ENCODE results near the gene COMMD3. TPM values are rescaled to one million over a fixed set of nuclear protein-coding genes. Genes with fewer than 3 reads are reported as not detected.

The COMMD3 gene
- total and polyA plus RNA-seq, 2 of the 8 experiments (the other 6 are each of a cell fraction or from before 2014, with no cell fraction given): 2.3 to 2.7 TPM

DNA sequence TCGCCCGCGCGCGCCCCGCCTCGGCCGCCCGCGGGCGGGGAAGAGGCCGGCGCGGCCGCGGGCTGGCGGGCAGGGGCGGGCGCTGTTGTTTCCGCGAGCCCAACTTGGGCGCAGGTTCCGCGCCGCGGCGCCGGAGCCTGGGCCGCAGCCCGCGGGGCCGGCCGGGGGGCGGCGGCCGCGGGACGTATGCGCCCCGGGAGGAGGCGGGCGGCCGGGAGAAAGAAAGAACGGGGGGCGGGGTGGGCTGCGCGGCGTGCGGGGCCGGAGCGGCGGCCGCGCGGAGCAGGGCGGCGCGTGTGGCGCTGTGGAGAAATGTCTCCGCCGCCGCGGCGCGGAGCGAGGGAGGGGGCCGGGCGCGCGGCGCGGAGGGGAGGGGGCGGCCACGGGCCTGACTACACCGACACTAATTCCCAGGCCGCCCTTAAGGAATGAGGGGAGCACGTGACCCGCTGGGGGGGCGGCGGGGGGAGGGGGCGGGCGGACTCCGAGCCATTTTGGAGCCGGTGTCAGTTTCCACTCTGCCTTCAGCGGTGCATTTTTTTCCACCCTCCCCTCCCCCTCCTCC is 4.5 kb downstream of the COMMD3 start, which contains the start of gene BMI1:
Gene BMI1 (plus strand): TSS at position 509 of the 565 bp plus-strand sequence. CDS start 5,351 bp downstream, outside the sequence.
- 0% methylated on average over 12 of the region's 85 CpGs; no CpG with 5 or more reads in 1 of the 2 experiments for WGBS, 2 experiments (ENCODE audit: extremely low coverage in 1 of 2, insufficient coverage in 1 of 2, insufficient read length in 1 of 2, insufficient replicate concordance in 2 of 2, low coverage in 1 of 2, low lambda C conversion rate in 2 of 2, missing lambda C conversion rate in 1 of 2)
- Histone ChIP-seq H3K14ac (ENCODE audit: insufficient read length) (no peak within 1 kb of the TSS), H3K79me2 (ENCODE audit: control insufficient read depth in 1 of 2, insufficient read depth in 2 of 2, low read length in 2 of 2) (no peaks in the 10 kb centered on the region), H3K4me3 (ENCODE audit: extremely low read depth in 1 of 4, insufficient read depth in 2 of 4, low read depth in 3 of 4, low read length in 4 of 4) (peak within 1 kb of the TSS; percentile 44 to 81 (median 58)), H2BK20ac (ENCODE audit: low read length) (no peak within 1 kb of the TSS), H3K27ac (ENCODE audit: low read depth, low read length) (no peak within 1 kb of the TSS), H4K20me1 (replicated peaks in 1 of 2; ENCODE audit: control insufficient read depth in 1 of 2, insufficient read depth in 2 of 2, low read length in 2 of 2) (peaks cover 7 to 12% of the 10 kb centered on the region in 2 experiments), H4K5ac (ENCODE audit: insufficient read length, low read depth, low read length) (peak within 1 kb of the TSS; percentile 25), H2BK120ac (replicated peaks; ENCODE audit: low read depth, low read length) (no peak within 1 kb of the TSS), H3K9ac (replicated peaks in 1 of 4; ENCODE audit: extremely low read depth in 1 of 4, low read depth in 3 of 4, low read length in 3 of 4) (peak within 1 kb of the TSS; percentile 23 to 87 (median 61); a peak in 6 of 7 replicates), H3K56ac (replicated peaks; ENCODE audit: insufficient read length, low read depth, low read length) (no peak within 1 kb of the TSS), H3K18ac (ENCODE audit: extremely low read depth, low read length) (no peak within 1 kb of the TSS; the same call in 1 of the 2 replicates), H3K36me3 (ENCODE audit: control insufficient read depth in 2 of 4, insufficient read depth in 4 of 4, low read length in 3 of 4) (no peaks in the 10 kb centered on the region), H3K4ac (replicated peaks; ENCODE audit: insufficient read length, low read depth, low read length) (no peak within 1 kb of the TSS), H2BK15ac (ENCODE audit: low read length) (no peak within 1 kb of the TSS), H3K79me1 (ENCODE audit: low read depth, low read length) (no peaks in the 10 kb centered on the region), H4K91ac (replicated peaks; ENCODE audit: insufficient read length, low read length) (peak within 1 kb of the TSS; percentile 48), H2BK12ac (ENCODE audit: low read depth, low read length) (no peak within 1 kb of the TSS), H4K8ac (ENCODE audit: extremely low read depth, insufficient read depth, low read length) (peak within 1 kb of the TSS; percentile 74; the same call in 1 of the 2 replicates), H2AK5ac (ENCODE audit: low read depth, low read length) (no peak within 1 kb of the TSS), H3K23ac (ENCODE audit: insufficient read length) (no peak within 1 kb of the TSS), H2AFZ (ENCODE audit: low read length) (no peak within 1 kb of the TSS), H3K27me3 (replicated peaks in 1 of 4; ENCODE audit: control insufficient read depth in 3 of 4, extremely low read depth in 1 of 4, insufficient read depth in 3 of 4, low read length in 3 of 4) (peaks cover 35 to 71% (median 51%) of the 10 kb centered on the region in 4 experiments), H3K9me3 (ENCODE audit: insufficient read depth in 2 of 2, low read depth in 1 of 2, low read length in 1 of 2) (no peaks in the 10 kb centered on the region), H3K4me2 (ENCODE audit: insufficient read depth in 1 of 2, low read depth in 2 of 2, low read length in 2 of 2) (peak within 1 kb of the TSS; percentile 75 to 84), H2BK5ac (ENCODE audit: low read depth, low read length) (peak within 1 kb of the TSS; percentile 19; the same call in 1 of the 2 replicates), H3K23me2 (ENCODE audit: low read depth, low read length) (peaks cover 12% of the 10 kb centered on the region), H3K4me1 (replicated peaks in 1 of 4; ENCODE audit: control insufficient read depth in 3 of 4, insufficient read depth in 4 of 4, low read length in 3 of 4) (peaks cover 4 to 17% (median 6%) of the 10 kb centered on the region in 4 experiments; a peak in 5 of 7 replicates)
- DNase-seq (ENCODE audit: low read depth in 1 of 2, low spot score in 2 of 2): peak in 1 of 2 experiments; percentile 54
- POLR2A ChIA-PET (ENCODE audit: partially characterized antibody): interaction anchor here (1.0 kb wide), 1 partner anchor 326 kb away, joined by 4 read pairs; no protein-coding TSS in a partner anchor
- no peak for FAIRE-seq
- CTCF ChIA-PET (ENCODE audit: partially characterized antibody): interaction anchor here (2.5 kb wide), 1 partner anchor 19 kb away, joined by 5 read pairs; no protein-coding TSS in a partner anchor
- TF ChIP-seq CHD1 (IDR thresholded peaks at IDR 0.05; ENCODE audit: low read depth, low read length) (no peak), SP1 (IDR thresholded peaks at IDR 0.05; ENCODE audit: low read depth, low read length) (no peak), RBBP5 (IDR thresholded peaks at IDR 0.05; ENCODE audit: borderline replicate concordance, low read depth, low read length) (no peak), KDM1A (IDR thresholded peaks at IDR 0.05; ENCODE audit: borderline replicate concordance, low read length) (no peak), TAF1 (IDR thresholded peaks at IDR 0.05; ENCODE audit: low read depth, low read length) (no peak), SP4 (IDR thresholded peaks at IDR 0.05; ENCODE audit: low read length) (no peak), ASH2L (IDR thresholded peaks at IDR 0.05; ENCODE audit: low read length) (no peak), SRF (IDR thresholded peaks at IDR 0.05; ENCODE audit: low read depth, low read length) (no peak), CBX8 (IDR thresholded peaks at IDR 0.05; ENCODE audit: borderline replicate concordance, low read depth, low read length) (no peak), ZNF274 (IDR thresholded peaks at IDR 0.05; ENCODE audit: borderline replicate concordance, extremely low read depth, low read length) (no peak), BACH1 (IDR thresholded peaks at IDR 0.05; ENCODE audit: low read length) (no peak), RNF2 (IDR thresholded peaks at IDR 0.05; ENCODE audit: borderline replicate concordance, low read depth, low read length, missing control alignments, poor library complexity, severe bottlenecking) (no peak), POLR2A (IDR thresholded peaks at IDR 0.05; ENCODE audit: control extremely low read depth in 1 of 2, low read depth in 2 of 2, low read length in 2 of 2) (no peak)

Data from H1 (cell line).